K562 (cell line): Measurements from ENCODE around the gene OPA1. TPM values are rescaled to one million over a fixed set of nuclear protein-coding genes. Genes with fewer than 3 reads are reported as not detected.
A peak's percentile ranks its signal among the peaks of the same experiment; 100 is the strongest.

Source experiments
- ATAC-seq: fragments of 200-7000 bp; cut with Tn5 transposase; 3 replicates; pipeline ENCODE4 v1.9.1; 2020; ENCODE audit warnings: moderate library complexity
- Bru-seq: library from RNA; stranded (reverse); fragments of 400-500 nt; gene quantifications from one replicate; lab custom pipeline; 2021; lab: Mats Ljungman, UMichigan
- BruChase-seq, 2 experiments: library from RNA; stranded (reverse); fragments of 400-500 nt; gene quantifications; one replicate each; lab custom pipeline; 2021; lab: Mats Ljungman, UMichigan
- BruUV-seq: library from RNA; stranded (reverse); fragments of 400-500 nt; replicated peaks from 2 replicates; lab custom pipeline; 2021; lab: Mats Ljungman, UMichigan
- CTCF ChIA-PET: fragments of 300-600 bp; formaldehyde crosslinking; extraction: SDS; loops from one replicate; lab custom pipeline; 2021; ENCODE audit warnings: low intra/inter-chr PET ratio; lab: Yijun Ruan, JAX
- POLR2A ChIA-PET: fragments of 300-600, 350-650 bp; sonication (Branson Sonifier 250); formaldehyde crosslinking; extraction: SDS; loops from one replicate; lab custom pipeline; 2021; ENCODE audit warnings: antibody characterized with exemption, inconsistent platforms; lab: Yijun Ruan, JAX
- DNase-seq, 4 experiments: peaks; one replicate each; pipeline versions ENCODE4 v3.0.0 to v3.0.0-alpha.2; 2011 to 2018; ENCODE audit warnings: low spot score in 3 of 4, mixed read lengths in 3 of 4; ENCODE audit errors: extremely low read depth in 1 of 4
- FAIRE-seq: peaks from 2 replicates; lab custom pipeline; 2011; peaks lifted over from hg19 to GRCh38; lab: Jason Lieb, UNC
- H2AFZ ChIP-seq: 2 replicates; pipeline ENCODE4 v1.6.0; 2011; ENCODE audit warnings: low read depth, low read length, control low read depth, inconsistent platforms
- H3K27ac ChIP-seq: fragments of 200-600 bp; 3 replicates; pipeline ENCODE4 v1.8.0; 2011; ENCODE audit warnings: low read depth, mild to moderate bottlenecking, control low read depth, inconsistent platforms, low read length, moderate library complexity, mixed read lengths; ENCODE audit errors: extremely low read depth
- H3K27me3 ChIP-seq, 2 experiments: fragments of 300-600 bp in 1 of 2; 2 replicates in 1 of 2; 3 replicates in 1 of 2; pipeline versions ENCODE4 v1.6.0 to v1.8.0; 2011; ENCODE audit warnings: inconsistent platforms in 2 of 2, low read length in 2 of 2, mild to moderate bottlenecking in 1 of 2, mixed read lengths in 1 of 2, moderate library complexity in 1 of 2; ENCODE audit not compliant: control insufficient read depth in 2 of 2, insufficient read depth in 2 of 2
- H3K36me3 ChIP-seq: fragments of 300-600 bp; 3 replicates; pipeline ENCODE4 v1.8.0; 2011; ENCODE audit warnings: mild to moderate bottlenecking, low read length, inconsistent platforms; ENCODE audit not compliant: control insufficient read depth, insufficient read depth
- H3K4me1 ChIP-seq, 2 experiments: fragments of 200-600 bp in 1 of 2; replicated peaks in 1 of 2; 2 replicates in 1 of 2; 3 replicates in 1 of 2; pipeline versions ENCODE4 v1.5.1 to v1.8.0; 2011; ENCODE audit warnings: inconsistent platforms in 2 of 2, low read length in 2 of 2, mild to moderate bottlenecking in 1 of 2, mixed read lengths in 1 of 2, moderate library complexity in 1 of 2; ENCODE audit not compliant: control insufficient read depth in 2 of 2, insufficient read depth in 2 of 2
- H3K4me2 ChIP-seq: 2 replicates; pipeline ENCODE4 v1.6.1; 2011; ENCODE audit warnings: low read length, control low read depth, inconsistent platforms, mixed read lengths; ENCODE audit not compliant: insufficient read depth
- H3K4me3 ChIP-seq: fragments of 200-600 bp; sonication (generic), shearing (Covaris generic); 2 replicates; pipeline ENCODE4 v1.5.1; 2016; ENCODE audit warnings: control low read depth, inconsistent platforms
- H3K79me2 ChIP-seq: fragments of 200-600 bp; 3 replicates; pipeline ENCODE4 v1.8.0; 2011; ENCODE audit warnings: low read length, inconsistent platforms; ENCODE audit not compliant: control insufficient read depth, insufficient read depth
- H3K9ac ChIP-seq, 2 experiments: 2 replicates each; pipeline versions ENCODE4 v1.6.0 to v1.6.1; 2011; ENCODE audit warnings: low read depth in 2 of 2, low read length in 2 of 2, control low read depth in 1 of 2, inconsistent platforms in 1 of 2, mild to moderate bottlenecking in 1 of 2, mixed read lengths in 1 of 2; ENCODE audit not compliant: insufficient read depth in 1 of 2
- H3K9me1 ChIP-seq: one replicate; pipeline ENCODE4 v1.6.0; 2011; ENCODE audit warnings: inconsistent platforms, mild to moderate bottlenecking, low read length, moderate library complexity; ENCODE audit not compliant: control insufficient read depth, insufficient read depth
- H3K9me3 ChIP-seq: replicated peaks from 2 replicates; pipeline ENCODE4 v1.5.1; 2011; ENCODE audit warnings: low read depth, low read length, inconsistent platforms; ENCODE audit not compliant: control insufficient read depth, insufficient read depth
- H4K20me1 ChIP-seq: replicated peaks from 2 replicates; pipeline ENCODE4 v1.6.1; 2011; ENCODE audit warnings: low read length, inconsistent platforms, mixed read lengths; ENCODE audit not compliant: control insufficient read depth, insufficient read depth
- LCOR ChIP-seq: sonication (generic); formaldehyde crosslinking; IDR thresholded peaks from 2 replicates; pipeline ENCODE4 v1.8.0; 2022; ENCODE audit warnings: mild to moderate bottlenecking, missing genetic modification reagents
- PKNOX1 ChIP-seq: fragments of 450-650 bp; IDR thresholded peaks from 2 replicates; pipeline ENCODE4 v1.6.1; 2016
- RBBP5 ChIP-seq: fragments of 200-600 bp; sonication (generic); IDR thresholded peaks from 2 replicates; pipeline ENCODE4 v1.6.1; 2012; ENCODE audit warnings: borderline replicate concordance, mild to moderate bottlenecking, low read length, control low read depth, inconsistent platforms; ENCODE audit not compliant: insufficient read depth, poor library complexity, severe bottlenecking
- SUPT5H ChIP-seq: fragments of 450-650 bp; IDR thresholded peaks from 2 replicates; pipeline ENCODE4 v1.6.1; 2016
- WGBS: fragments of 100-300 bp; shearing (Covaris generic); methylation state at CpG from one replicate; pipeline ENCODE4 v1.1.6; 2016; ENCODE audit warnings: low coverage, mixed read lengths; ENCODE audit not compliant: insufficient coverage; ENCODE audit errors: missing lambda C conversion rate; 5-methylcytosine and 5-hydroxymethylcytosine counted together
- in situ Hi-C: fragments of 300-500 bp; cut with MboI; formaldehyde crosslinking; loops from 4 replicates; pipeline ENCODE4 v1.15.0; 2018; ENCODE audit warnings: inconsistent platforms, mixed read lengths
- intact Hi-C: fragments of 100-400 bp; cut with micrococcal nuclease; formaldehyde crosslinking; loops from 2 replicates; pipeline ENCODE4 v1.14.2; 2022
- long read RNA-seq, 3 experiments: library from polyadenylated mRNA in 2 of 3; library from RNA in 1 of 3; unstranded in 2 of 3; stranded (forward) in 1 of 3; transcript quantifications; one replicate each; pipeline ENCODE4 v2.0.0, GENCODE V29; 2019 to 2022
- polyA minus RNA-seq, 3 experiments: library from RNA; depleted of rRNA, polyadenylated mRNA; stranded (reverse); fragments of >200 nt; gene quantifications; 2 replicates each; pipeline ENCODE4 v1.2.3, GENCODE V29; 2011
- polyA plus RNA-seq, 8 experiments: library from polyadenylated mRNA; depleted of rRNA in 4 of 8; stranded (reverse) in 5 of 8; unstranded in 3 of 8; fragments of >200 nt; fragmentation: Nextera tagmentation in 2 of 8; fragmentation: Illumina TruSeq in 1 of 8; extraction: Ambion mirVana in 2 of 8; extraction: Trizol in 1 of 8; gene quantifications; 2 replicates each; pipeline versions ENCODE4 v1.2.1 to v1.2.3, GENCODE V29; 2011 to 2014; ENCODE audit warnings: inconsistent platforms in 1 of 8, missing spikeins in 1 of 8
- total RNA-seq, 7 experiments: library from RNA; depleted of rRNA in 6 of 7; stranded (reverse); fragments of >200 nt in 6 of 7; fragmentation: Illumina TruSeq in 2 of 7; extraction: Trizol in 2 of 7; gene quantifications; 2 replicates each; pipeline versions ENCODE4 v1.2.1 to v1.2.3, GENCODE V29; 2011 to 2021; ENCODE audit warnings: low replicate concordance in 1 of 7
- TF ChIP-seq, protein P1 (sequence below): fragments of 450-650 bp; formaldehyde crosslinking; IDR thresholded peaks from 2 replicates; pipeline ENCODE4 v1.4.0; 2020; ENCODE audit warnings: mild to moderate bottlenecking, mixed read lengths
- TF ChIP-seq, protein P2 (sequence below), 2 experiments: fragments of 450-650 bp in 1 of 2; sonication (generic) in 1 of 2; formaldehyde crosslinking; conservative IDR thresholded peaks; 2 replicates each; pipeline versions ENCODE4 v1.4.0 to v1.8.1; 2020 to 2022; ENCODE audit warnings: mild to moderate bottlenecking in 1 of 2, missing genetic modification reagents in 1 of 2

Gene OPA1
- 56.4 and 233 TPM in 2 replicates for total RNA-seq (2011; cell fraction: chromatin; rRNA removed; ENCODE audit: low replicate concordance)
- 23.2 and 36.5 TPM in 2 replicates for total RNA-seq (2011; cell fraction: nucleolus; rRNA removed)
- 41.7 and 99.9 TPM in 2 replicates for total RNA-seq (2011; cell fraction: nucleoplasm; rRNA removed)
- total RNA-seq (2014; rRNA removed) (82.5 and 115 TPM in 2 replicates), total RNA-seq (2014; rRNA removed; fragmentation: Illumina TruSeq; extraction: Trizol) (125 and 154 TPM in 2 replicates), total RNA-seq (2015; rRNA removed; fragmentation: Illumina TruSeq; extraction: Trizol) (124 and 127 TPM in 2 replicates), total RNA-seq (2021) (84.0 and 94.7 TPM in 2 replicates), polyA plus RNA-seq (2011; rRNA removed) (57.6 and 74.7 TPM in 2 replicates), polyA plus RNA-seq (2014; fragmentation: Illumina TruSeq; extraction: Trizol) (77.8 and 109 TPM in 2 replicates), polyA plus RNA-seq (2014; fragmentation: Nextera tagmentation; extraction: Ambion mirVana) (10 to 100 TPM; 19.7 to 30.8 TPM), polyA plus RNA-seq (2014; rRNA removed) (65.8 and 70.4 TPM in 2 replicates), polyA minus RNA-seq (2011; rRNA and poly(A)+ RNA removed) (223 and 233 TPM in 2 replicates), Bru-seq, nascent RNA (percentile 93 among the genes with signal in this experiment), BruChase-seq, experiment 1, labeled RNA remaining after a 2-hour chase (percentile 94 among the genes with signal in this experiment), BruChase-seq, experiment 2, labeled RNA remaining after a 6-hour chase (percentile 93 among the genes with signal in this experiment)
- 10.5 and 18.5 TPM in 2 replicates for polyA plus RNA-seq (2011; cell fraction: cytosol; rRNA removed)
- polyA plus RNA-seq (2011; cell fraction: nucleus; rRNA removed) = 40.5 and 65.5 TPM in 2 replicates
- 41.0 and 42.7 TPM in 2 replicates for polyA plus RNA-seq (2012)
- 48.7 and 78.7 TPM in 2 replicates for polyA minus RNA-seq (2011; cell fraction: cytosol; rRNA and poly(A)+ RNA removed)
- 70.0 and 122 TPM in 2 replicates for polyA minus RNA-seq (2011; cell fraction: nucleus; rRNA and poly(A)+ RNA removed)
- long read RNA-seq, experiment 1, full-length matches to known transcripts = 230 of 326 reads
- long read RNA-seq, experiment 1, partial matches to known transcripts = 37 of 326 reads
- long read RNA-seq, experiment 1, other reads (novel, unspliced or antisense) = 59 of 326 reads
- long read RNA-seq, experiment 2, full-length matches to known transcripts = 7 of 56 reads
- long read RNA-seq, experiment 2, partial matches to known transcripts = 13 of 56 reads
- long read RNA-seq, experiment 2, other reads (novel, unspliced or antisense) = 36 of 56 reads
- long read RNA-seq, experiment 3, full-length matches to known transcripts = 19 of 32 reads
- long read RNA-seq, experiment 3, partial matches to known transcripts = 5 of 32 reads
- long read RNA-seq, experiment 3, other reads (novel, unspliced or antisense) = 8 of 32 reads

DNA sequence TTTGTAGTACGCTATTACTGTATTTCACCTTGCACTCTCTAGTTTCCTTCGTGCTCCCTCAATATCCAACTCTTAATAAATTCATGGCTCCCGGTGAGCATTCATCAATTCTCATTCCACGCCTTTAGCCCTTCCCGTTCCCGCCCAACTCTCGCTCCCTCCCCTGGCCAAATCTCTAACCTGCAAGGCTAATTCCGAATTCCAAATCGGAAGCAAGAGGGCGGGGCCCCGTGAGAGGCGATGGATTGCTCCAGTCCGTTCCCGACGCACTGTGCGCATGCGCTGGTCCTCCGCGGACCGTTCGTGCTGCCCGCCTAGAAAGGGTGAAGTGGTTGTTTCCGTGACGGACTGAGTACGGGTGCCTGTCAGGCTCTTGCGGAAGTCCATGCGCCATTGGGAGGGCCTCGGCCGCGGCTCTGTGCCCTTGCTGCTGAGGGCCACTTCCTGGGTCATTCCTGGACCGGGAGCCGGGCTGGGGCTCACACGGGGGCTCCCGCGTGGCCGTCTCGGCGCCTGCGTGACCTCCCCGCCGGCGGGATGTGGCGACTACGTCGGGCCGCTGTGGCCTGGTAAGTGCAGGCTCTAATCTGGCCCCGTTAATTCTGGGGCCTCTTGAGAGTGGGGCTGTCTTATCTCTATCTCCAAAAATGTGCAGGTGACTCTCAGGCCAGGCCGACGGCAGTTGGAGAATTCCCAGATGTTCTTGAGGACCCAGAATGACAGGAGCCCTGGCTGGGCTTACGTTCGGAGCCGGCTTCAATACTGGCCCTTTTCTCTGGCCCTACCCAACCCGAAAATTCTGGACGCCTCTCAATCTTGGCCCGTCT, at the start of gene OPA1:
TSS of gene OPA1 (plus strand) at position 368 of the 827 bp plus-strand sequence. CDS start at position 538, 170 bp downstream.
- Histone ChIP-seq H2AFZ (peak within 1 kb of the TSS; percentile 98), H3K27ac (peak within 1 kb of the TSS; percentile 84), H3K4me1 (peaks cover 5 to 22% of the 10 kb centered on the region in 2 experiments; a peak in 4 of 5 replicates), H3K36me3 (peaks cover 18% of the 10 kb centered on the region; the same call in 2 of the 3 replicates), H4K20me1 (no peaks in the 10 kb centered on the region), H3K9me3 (no peaks in the 10 kb centered on the region), H3K79me2 (peaks cover 51% of the 10 kb centered on the region), H3K27me3 (no peaks in the 10 kb centered on the region), H3K9me1 (no peaks in the 10 kb centered on the region), H3K4me2 (peak within 1 kb of the TSS; percentile 86), H3K4me3 (peak within 1 kb of the TSS; percentile 80), H3K9ac (peak within 1 kb of the TSS; percentile 86 to 95)
- intact Hi-C loops = loop anchor here (1.0 to 10.0 kb wide), 4 partner anchors 67 to 732 kb away; no protein-coding TSS in a partner anchor
- ChIA-PET CTCF (no interaction called here), POLR2A (no interaction called here)
- peak; percentile 96 for ATAC-seq
- BruUV-seq = TSS peak; percentile 41
- whole genome bisulfite sequencing = 3% methylated on average over 45 of the region's 55 CpGs
- peak; percentile 95 for FAIRE-seq
- in situ Hi-C loops = no loop called here
- peak; percentile 95 to 99 (median 96) for DNase-seq
- TF ChIP-seq, protein P1, sequence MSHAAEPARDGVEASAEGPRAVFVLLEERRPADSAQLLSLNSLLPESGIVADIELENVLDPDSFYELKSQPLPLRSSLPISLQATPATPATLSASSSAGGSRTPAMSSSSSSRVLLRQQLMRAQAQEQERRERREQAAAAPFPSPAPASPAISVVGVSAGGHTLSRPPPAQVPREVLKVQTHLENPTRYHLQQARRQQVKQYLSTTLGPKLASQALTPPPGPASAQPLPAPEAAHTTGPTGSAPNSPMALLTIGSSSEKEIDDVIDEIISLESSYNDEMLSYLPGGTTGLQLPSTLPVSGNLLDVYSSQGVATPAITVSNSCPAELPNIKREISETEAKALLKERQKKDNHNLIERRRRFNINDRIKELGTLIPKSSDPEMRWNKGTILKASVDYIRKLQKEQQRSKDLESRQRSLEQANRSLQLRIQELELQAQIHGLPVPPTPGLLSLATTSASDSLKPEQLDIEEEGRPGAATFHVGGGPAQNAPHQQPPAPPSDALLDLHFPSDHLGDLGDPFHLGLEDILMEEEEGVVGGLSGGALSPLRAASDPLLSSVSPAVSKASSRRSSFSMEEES (CRISPR knock-in tag) = no peak
- TF ChIP-seq SUPT5H = peak; percentile 81
- TF ChIP-seq, protein P2, sequence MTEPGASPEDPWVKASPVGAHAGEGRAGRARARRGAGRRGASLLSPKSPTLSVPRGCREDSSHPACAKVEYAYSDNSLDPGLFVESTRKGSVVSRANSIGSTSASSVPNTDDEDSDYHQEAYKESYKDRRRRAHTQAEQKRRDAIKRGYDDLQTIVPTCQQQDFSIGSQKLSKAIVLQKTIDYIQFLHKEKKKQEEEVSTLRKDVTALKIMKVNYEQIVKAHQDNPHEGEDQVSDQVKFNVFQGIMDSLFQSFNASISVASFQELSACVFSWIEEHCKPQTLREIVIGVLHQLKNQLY (CRISPR knock-in tag; conservative IDR thresholded peaks at IDR 0.05) = no peak
- TF ChIP-seq LCOR (CRISPR knock-in tag) = peak; percentile 81
- TF ChIP-seq PKNOX1 = peak; percentile 73
- TF ChIP-seq RBBP5 = peak; percentile 97
